H1 (cell line): ENCODE data around the gene MIER2. TPM values are rescaled to one million over a fixed set of nuclear protein-coding genes. Genes with fewer than 3 reads are reported as not detected.

Experiments
- CHD7 ChIP-seq: fragments of 300-600 bp; sonication (generic); IDR thresholded peaks from 2 replicates; pipeline ENCODE4 v1.7.1; 2012; ENCODE audit warnings: low read length, moderate library complexity, mild to moderate bottlenecking, inconsistent platforms; ENCODE audit not compliant: insufficient replicate concordance
- CTBP2 ChIP-seq: IDR thresholded peaks from 2 replicates; pipeline ENCODE4 v1.7.0; 2011; ENCODE audit warnings: borderline replicate concordance, mild to moderate bottlenecking, moderate library complexity, mixed read lengths, low read length; ENCODE audit not compliant: insufficient read depth, insufficient read length
- JUND ChIP-seq: IDR thresholded peaks from 2 replicates; pipeline ENCODE4 v1.6.1; 2011; ENCODE audit warnings: mild to moderate bottlenecking, improper control_type of control experiment, low read length
- KDM4A ChIP-seq: IDR thresholded peaks from one replicate; pipeline ENCODE4 v1.7.1; 2012; ENCODE audit warnings: low read depth, mild to moderate bottlenecking, moderate library complexity, low read length, inconsistent platforms; ENCODE audit not compliant: severe bottlenecking
- NANOG ChIP-seq: IDR thresholded peaks from 2 replicates; pipeline ENCODE4 v1.6.1; 2011; ENCODE audit warnings: low read length, low read depth, mild to moderate bottlenecking, inconsistent platforms; ENCODE audit not compliant: insufficient read depth, poor library complexity, severe bottlenecking
- PHF8 ChIP-seq: fragments of 200-600 bp; sonication (generic); conservative IDR thresholded peaks from 2 replicates; pipeline ENCODE4 v1.7.1; 2012; ENCODE audit warnings: low read depth, mild to moderate bottlenecking, inconsistent platforms, low read length, moderate library complexity
- RBBP5 ChIP-seq: IDR thresholded peaks from 2 replicates; pipeline ENCODE4 v1.7.1; 2012; ENCODE audit warnings: low read depth, mild to moderate bottlenecking, inconsistent platforms, low read length, moderate library complexity, borderline replicate concordance
- SP2 ChIP-seq: IDR thresholded peaks from 2 replicates; pipeline ENCODE4 v1.6.1; 2012; ENCODE audit warnings: mild to moderate bottlenecking, low read length, inconsistent platforms
- SUZ12 ChIP-seq: fragments of 200-600 bp; sonication (generic); IDR thresholded peaks from 2 replicates; pipeline ENCODE4 v1.6.1; 2012; ENCODE audit warnings: mild to moderate bottlenecking, inconsistent platforms, low read length, moderate library complexity, mixed read lengths
- TBP ChIP-seq: IDR thresholded peaks from 2 replicates; pipeline ENCODE4 v1.6.1; 2011; ENCODE audit warnings: low read depth, low read length, improper control_type of control experiment
- polyA plus RNA-seq, 7 experiments: library from polyadenylated mRNA; depleted of rRNA in 3 of 7; stranded (reverse) in 5 of 7; unstranded in 2 of 7; fragments of >200 nt in 5 of 7; fragments of 200-250 nt in 2 of 7; gene quantifications; 1 replicate in 5 of 7; 2 replicates in 1 of 7; 4 replicates in 1 of 7; pipeline versions ENCODE4 v1.2.1 to v1.2.3, GENCODE V29; 2011 to 2013; ENCODE audit warnings: missing spikeins in 2 of 7, mixed read lengths in 2 of 7
- total RNA-seq: library from RNA; stranded (reverse); fragmentation: NEBNext Ultra II Directional; extraction: Animal tissue kit (Norgen Biotek cat#: 25700); gene quantifications from 2 replicates; pipeline ENCODE4 v1.2.1, GENCODE V29; 2021

Gene MIER2
- total and polyA plus RNA-seq, 2 of the 8 experiments (the other 6 are each of a cell fraction or from before 2014, with no cell fraction given) = 30.3 to 48.3 TPM

GRCh38 chr19:307793-308420, 36.7 kb downstream of the MIER2 start (continued):
- TF ChIP-seq CHD7 (no peak), SUZ12 (no peak), RBBP5 (no peak), CTBP2 (no peak), PHF8 (no peak), JUND (no peak), SP2 (no peak), TBP (no peak), NANOG (no peak), KDM4A (no peak)
